ENCODE data around the gene DTHD1.

DTHD1 gene

GRCh38 chr4:36269533-36270173 lies 11.8 kb upstream of the DTHD1 start:
- H3K4me3 ChIP-seq (ENCODE audit: low read length) = no peak overlapping the region
- no peak for TF ChIP-seq CTCF (conservative IDR thresholded peaks at IDR 0.05; ENCODE audit: low read length)
- DNase-seq (ENCODE audit: low read depth) = no peak

DNA sequence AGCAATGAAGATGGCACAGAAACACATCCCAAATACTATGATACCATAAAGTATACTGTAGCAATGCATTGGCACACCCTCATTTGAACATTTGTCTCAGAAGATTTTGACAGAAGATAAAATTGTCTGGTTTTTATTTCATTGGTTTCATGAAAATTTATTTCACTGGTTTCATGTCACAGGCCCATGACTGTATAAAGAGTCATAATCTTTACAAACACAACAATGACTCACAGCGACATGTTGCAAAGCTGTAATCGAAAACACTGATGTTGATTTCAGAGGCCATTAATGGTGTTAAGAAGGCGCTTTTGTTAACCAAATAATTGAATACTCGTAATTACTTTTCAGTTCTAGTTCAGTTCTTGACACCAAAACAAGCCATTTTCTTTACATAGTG lies 8.1 kb upstream of the DTHD1 start:
- no peak overlapping the region for H3K4me3 ChIP-seq (ENCODE audit: low read length)
- TF ChIP-seq CTCF (conservative IDR thresholded peaks at IDR 0.05; ENCODE audit: low read length) = no peak
- no peak for DNase-seq (ENCODE audit: low read depth)

- TF ChIP-seq CTCF (conservative IDR thresholded peaks at IDR 0.05; ENCODE audit: low read length) = no peak
- DNase-seq (ENCODE audit: low read depth) = no peak
- no peak overlapping the region for H3K4me3 ChIP-seq (ENCODE audit: low read length)
Observed at GRCh38 chr4:36274158-36274557, 7.3 kb upstream of the DTHD1 start.

DNA sequence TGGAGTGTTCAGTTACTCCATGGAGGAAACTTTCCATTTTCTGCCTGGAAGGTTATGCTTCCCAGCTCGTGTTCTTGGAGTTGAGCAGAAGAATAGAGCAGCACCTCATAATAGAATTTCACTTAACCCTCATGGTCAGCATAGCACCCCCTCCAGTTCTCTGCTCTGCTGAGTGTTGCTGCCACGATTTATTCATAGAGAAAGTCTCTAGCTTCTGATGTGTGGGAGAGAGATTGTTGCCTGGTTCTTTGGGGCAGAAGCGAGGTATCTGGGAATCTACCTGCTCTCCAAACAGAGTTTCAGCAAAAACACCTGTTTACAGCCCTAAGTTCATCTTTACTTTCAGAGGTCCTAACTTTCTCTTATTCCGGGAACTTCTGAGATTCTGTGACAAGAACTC lies 3.9 kb upstream of the DTHD1 start:
- H3K4me3 ChIP-seq (ENCODE audit: low read length) = no peak overlapping the region
- no peak for TF ChIP-seq CTCF (conservative IDR thresholded peaks at IDR 0.05; ENCODE audit: low read length)
- no peak for DNase-seq (ENCODE audit: low read depth)

DNA sequence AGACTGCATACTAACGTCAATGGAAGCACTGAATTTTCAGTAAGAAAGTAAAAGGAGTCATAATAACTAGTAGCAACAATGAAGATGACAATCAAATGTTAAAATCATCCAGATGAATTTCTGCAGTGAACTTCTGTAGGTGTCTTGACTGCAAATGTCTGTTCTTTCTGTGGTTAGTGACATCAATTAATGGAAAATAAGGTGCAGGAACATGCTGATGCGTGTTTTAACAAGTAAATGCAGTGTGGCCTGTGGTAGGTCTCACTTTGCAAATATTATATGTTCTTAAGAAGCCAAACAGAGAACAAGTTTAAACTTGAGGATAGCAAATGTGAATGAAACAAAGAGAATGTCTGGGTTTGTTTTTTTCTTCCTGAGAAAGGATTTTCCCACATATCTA lies 2.6 kb upstream of the DTHD1 start:
- TF ChIP-seq CTCF (conservative IDR thresholded peaks at IDR 0.05; ENCODE audit: low read length) = no peak
- DNase-seq (ENCODE audit: low read depth) = no peak
- no peak overlapping the region for H3K4me3 ChIP-seq (ENCODE audit: low read length)

GRCh38 chr4:36280555-36280954 lies 861 bp upstream of the DTHD1 start:
- no peak for TF ChIP-seq CTCF (conservative IDR thresholded peaks at IDR 0.05; ENCODE audit: low read length)
- DNase-seq (ENCODE audit: low read depth) = no peak
- no peak overlapping the region for H3K4me3 ChIP-seq (ENCODE audit: low read length)

- no peak overlapping the region for H3K4me3 ChIP-seq (ENCODE audit: low read length)
- TF ChIP-seq CTCF (conservative IDR thresholded peaks at IDR 0.05; ENCODE audit: low read length) = no peak
- DNase-seq (ENCODE audit: low read depth) = no peak
Observed at GRCh38 chr4:36282503-36283030, 1.2 kb downstream of the DTHD1 start.

Data from AG10803 (cell line).